SK-N-SH (cell line): ENCODE measurements around the gene FYCO1.

Source experiments
- CTCF ChIP-seq: fragments of 200-600 bp; sonication (generic); IDR thresholded peaks from 2 replicates; pipeline ENCODE4 v1.6.1; 2017; ENCODE audit warnings: antibody characterized with exemption, mild to moderate bottlenecking, moderate library complexity
- NRF1 ChIP-seq: IDR thresholded peaks from 2 replicates; pipeline ENCODE4 v1.6.1; 2012; ENCODE audit warnings: low read depth, mild to moderate bottlenecking, low read length
- POLR2AphosphoS5 ChIP-seq: IDR thresholded peaks from 2 replicates; pipeline ENCODE4 v1.6.1; 2012; ENCODE audit warnings: low read depth, low read length
- REST ChIP-seq: IDR thresholded peaks from 2 replicates; pipeline ENCODE4 v1.6.1; 2012; ENCODE audit warnings: mild to moderate bottlenecking, low read depth, low read length, moderate library complexity

GRCh38 chr3:45978006-45978761 is 17.4 kb downstream of the FYCO1 start:
- no peak for TF ChIP-seq CTCF
- TF ChIP-seq NRF1 = no peak
- TF ChIP-seq REST = no peak
- no peak for TF ChIP-seq POLR2AphosphoS5
